ENCODE data around the gene F10. TPM values are rescaled to one million over a fixed set of nuclear protein-coding genes. Genes with fewer than 3 reads are reported as not detected.

The F10 gene
- total and polyA plus RNA-seq, 2 of the 13 experiments (the other 11 are each of a cell fraction or from before 2014, with no cell fraction given): 58.4 to 237 TPM

- no peak; the same call in 1 of the 2 replicates for TF ChIP-seq ATF3 (CRISPR knock-in tag; IDR thresholded peaks at IDR 0.05)
- no peak for TF ChIP-seq ZNF549 (CRISPR knock-in tag; IDR thresholded peaks at IDR 0.05)
- TF ChIP-seq CBFB (CRISPR knock-in tag; IDR thresholded peaks at IDR 0.05): peak; percentile 31; the same call in 1 of the 2 replicates
- TF ChIP-seq ZNF30 (CRISPR knock-in tag; IDR thresholded peaks at IDR 0.05): no peak
- peak; percentile 81; the same call in 1 of the 2 replicates for TF ChIP-seq ZNF792 (CRISPR knock-in tag; IDR thresholded peaks at IDR 0.05)
- TF ChIP-seq SMARCC2 (IDR thresholded peaks at IDR 0.05): no peak
- peak; percentile 84; the same call in 1 of the 2 replicates for TF ChIP-seq AKAP8 (CRISPR knock-in tag; IDR thresholded peaks at IDR 0.05)
- peak; percentile 90 for TF ChIP-seq HOXA3 (CRISPR knock-in tag; IDR thresholded peaks at IDR 0.05)
- peak; percentile 89; the same call in 1 of the 2 replicates for TF ChIP-seq KAT7 (CRISPR knock-in tag; IDR thresholded peaks at IDR 0.05; ENCODE audit: borderline replicate concordance)
- TF ChIP-seq ZKSCAN5 (CRISPR knock-in tag; IDR thresholded peaks at IDR 0.05): peak; percentile 57
- TF ChIP-seq RFX1 (IDR thresholded peaks at IDR 0.05): no peak
- TF ChIP-seq FOXO4 (CRISPR knock-in tag; conservative IDR thresholded peaks at IDR 0.05): no peak
- TF ChIP-seq ARID3A (IDR thresholded peaks at IDR 0.05; ENCODE audit: low read depth, low read length): peak; percentile 17; the same call in 1 of the 2 replicates
- peak; percentile 94 for TF ChIP-seq ZNF33B (CRISPR knock-in tag; IDR thresholded peaks at IDR 0.05)
- peak; percentile 100 for TF ChIP-seq ZNF672 (CRISPR knock-in tag; IDR thresholded peaks at IDR 0.05)
- TF ChIP-seq ZNF660 (CRISPR knock-in tag; IDR thresholded peaks at IDR 0.05; ENCODE audit: borderline replicate concordance, low read depth): no peak
- TF ChIP-seq ZNF788 (CRISPR knock-in tag; IDR thresholded peaks at IDR 0.05; ENCODE audit: borderline replicate concordance): peak; percentile 93; the same call in 1 of the 2 replicates
- TF ChIP-seq TBL1XR1 (IDR thresholded peaks at IDR 0.05; ENCODE audit: borderline replicate concordance, low read length, partially characterized antibody): no peak
- TF ChIP-seq, protein P1, sequence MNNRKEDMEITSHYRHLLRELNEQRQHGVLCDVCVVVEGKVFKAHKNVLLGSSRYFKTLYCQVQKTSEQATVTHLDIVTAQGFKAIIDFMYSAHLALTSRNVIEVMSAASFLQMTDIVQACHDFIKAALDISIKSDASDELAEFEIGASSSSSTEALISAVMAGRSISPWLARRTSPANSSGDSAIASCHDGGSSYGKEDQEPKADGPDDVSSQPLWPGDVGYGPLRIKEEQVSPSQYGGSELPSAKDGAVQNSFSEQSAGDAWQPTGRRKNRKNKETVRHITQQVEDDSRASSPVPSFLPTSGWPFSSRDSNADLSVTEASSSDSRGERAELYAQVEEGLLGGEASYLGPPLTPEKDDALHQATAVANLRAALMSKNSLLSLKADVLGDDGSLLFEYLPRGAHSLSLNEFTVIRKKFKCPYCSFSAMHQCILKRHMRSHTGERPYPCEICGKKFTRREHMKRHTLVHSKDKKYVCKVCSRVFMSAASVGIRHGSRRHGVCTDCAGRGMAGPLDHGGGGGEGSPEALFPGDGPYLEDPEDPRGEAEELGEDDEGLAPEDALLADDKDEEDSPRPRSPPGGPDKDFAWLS (CRISPR knock-in tag; IDR thresholded peaks at IDR 0.05; ENCODE audit: borderline replicate concordance): 0 out of 2 replicates have a peak, but pooled peaks have one; percentile 87
- TF ChIP-seq ZFP1 (CRISPR knock-in tag; IDR thresholded peaks at IDR 0.05): 0 out of 2 replicates have a peak, but pooled peaks have one; percentile 33
- TF ChIP-seq ZSCAN31 (CRISPR knock-in tag; IDR thresholded peaks at IDR 0.05; ENCODE audit: low read depth): peak; percentile 82; the same call in 1 of the 2 replicates
Measured at GRCh38 chr13:113122550-113123225, at the start of gene F10 (continued).
